Ishikawa (cell line): ENCODE results near the gene STX10.
A peak's percentile ranks its signal among the peaks of the same experiment; 100 is the strongest.

Experiments used
- EP300 ChIP-seq: IDR thresholded peaks from 2 replicates; pipeline ENCODE4 v1.6.1; 2012; ENCODE audit warnings: borderline replicate concordance
- FOXM1 ChIP-seq: IDR thresholded peaks from 2 replicates; pipeline ENCODE4 v1.6.1; 2012; ENCODE audit warnings: low read depth, borderline replicate concordance
- MAX ChIP-seq: IDR thresholded peaks from 2 replicates; pipeline ENCODE4 v1.6.1; 2012
- NFIC ChIP-seq: IDR thresholded peaks from 2 replicates; pipeline ENCODE4 v1.6.1; 2012
- RAD21 ChIP-seq: IDR thresholded peaks from 2 replicates; pipeline ENCODE4 v1.6.1; 2012; ENCODE audit warnings: low read depth
- REST ChIP-seq: IDR thresholded peaks from 2 replicates; pipeline ENCODE4 v1.6.1; 2012; ENCODE audit warnings: low read depth, mild to moderate bottlenecking
- TAF1 ChIP-seq: IDR thresholded peaks from 2 replicates; pipeline ENCODE4 v1.6.1; 2012; ENCODE audit warnings: low read depth, mild to moderate bottlenecking
- TEAD4 ChIP-seq: IDR thresholded peaks from 2 replicates; pipeline ENCODE4 v1.6.1; 2012
- USF1 ChIP-seq: IDR thresholded peaks from 2 replicates; pipeline ENCODE4 v1.6.1; 2012
- ZBTB7A ChIP-seq: IDR thresholded peaks from 2 replicates; pipeline ENCODE4 v1.6.1; 2012; ENCODE audit warnings: low read depth

The STX10 gene

GRCh38 chr19:13094771-13095392 is 55.3 kb downstream of the STX10 start:
- TF ChIP-seq USF1 (no peak), RAD21 (no peak), FOXM1 (no peak), EP300 (no peak), TAF1 (no peak), NFIC (no peak), TEAD4 (no peak)

- TF ChIP-seq TAF1 (no peak), REST (no peak), MAX (0 out of 2 replicates have a peak, but pooled peaks have one; percentile 1), ZBTB7A (peak; percentile 40; the same call in 1 of the 2 replicates)
Measured at GRCh38 chr19:13094106-13094504, 56.1 kb downstream of the STX10 start.
